ENCODE results near the gene PODXL2. TPM values are rescaled to one million over a fixed set of nuclear protein-coding genes. Genes with fewer than 3 reads are reported as not detected.

The PODXL2 gene
- total RNA-seq, 1 donor from 2014 or later, result 10.3 TPM

DNA sequence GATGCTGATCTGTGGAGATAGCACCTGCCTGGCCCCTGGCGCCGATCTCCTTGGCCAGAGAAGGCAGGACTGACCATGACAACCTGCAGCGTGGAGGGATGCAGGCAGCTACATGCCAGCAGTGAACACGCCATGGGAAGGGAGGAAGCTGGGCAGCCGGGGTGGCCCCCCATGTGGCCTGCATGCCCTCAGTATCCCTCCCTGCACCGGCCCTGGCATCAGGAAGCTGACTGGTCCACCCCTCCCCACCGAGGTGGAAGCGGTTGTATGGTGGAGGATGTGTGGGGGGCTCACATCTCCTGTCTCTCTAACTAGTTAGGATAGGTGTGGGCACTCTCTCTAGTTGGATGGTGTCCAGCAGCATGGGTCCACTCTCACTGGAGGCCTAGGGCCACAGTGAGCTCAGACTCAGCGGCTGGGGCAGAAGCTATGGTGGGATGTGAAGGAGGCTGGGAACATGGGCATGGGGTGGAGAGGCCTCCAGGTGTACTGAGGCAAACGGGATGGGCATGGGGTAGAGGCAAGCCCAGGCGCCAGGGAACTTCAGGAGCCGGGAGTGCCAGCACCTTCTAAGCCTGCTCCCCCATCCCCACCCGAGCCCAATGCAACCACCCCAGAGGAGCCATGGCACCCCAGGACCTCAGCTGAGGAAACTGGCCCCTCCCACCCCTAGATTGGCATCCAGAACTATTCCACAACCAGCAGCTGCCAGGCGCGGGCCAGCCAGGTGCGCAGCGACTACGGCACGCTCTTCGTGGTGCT is 42.0 kb downstream of the PODXL2 start:
- H3K27me3 Mint-ChIP-seq (ENCODE audit: insufficient read depth), result peaks cover 1% of the 10 kb centered on the region
- intact Hi-C loops (cut with micrococcal nuclease), result loop anchor here (5.0 to 10.0 kb wide), 3 partner anchors 454 to 1756 kb away; partner anchors contain the start of genes PLXNA1 and RUVBL1
- peak overlapping the region; percentile 81 for H3K27ac Mint-ChIP-seq
- peaks cover 14% of the 10 kb centered on the region for H3K4me1 Mint-ChIP-seq (ENCODE audit: low read depth)
- no peaks in the 10 kb centered on the region for H3K36me3 Mint-ChIP-seq (ENCODE audit: low read depth)
- DNase-seq (ENCODE audit: low spot score), result no peak
- no peaks in the 10 kb centered on the region for H3K9me3 Mint-ChIP-seq
- H3K4me3 Mint-ChIP-seq, result peak overlapping the region; percentile 92

- DNase-seq (ENCODE audit: low spot score), result peak; percentile 17
- peaks cover 1% of the 10 kb centered on the region for H3K27me3 Mint-ChIP-seq (ENCODE audit: insufficient read depth)
- peak overlapping the region; percentile 92 for H3K4me3 Mint-ChIP-seq
- no peaks in the 10 kb centered on the region for H3K9me3 Mint-ChIP-seq
- H3K36me3 Mint-ChIP-seq (ENCODE audit: low read depth), result peaks cover 2% of the 10 kb centered on the region
- H3K27ac Mint-ChIP-seq, result peak overlapping the region; percentile 97
- intact Hi-C loops (cut with micrococcal nuclease), result loop anchor here (1.0 to 10.0 kb wide), 10 partner anchors 26 to 1757 kb away; partner anchors contain the start of genes EEFSEC, MCM2, PLXNA1 and PODXL2
- H3K4me1 Mint-ChIP-seq (ENCODE audit: low read depth), result peaks cover 14% of the 10 kb centered on the region
Observed at GRCh38 chr3:127671523-127672428, 42.8 kb downstream of the PODXL2 start.

- H3K27ac Mint-ChIP-seq, result peak within 1 kb of the TSS; percentile 97
- DNase-seq (ENCODE audit: low spot score), result peak; percentile 82
- H3K27me3 Mint-ChIP-seq (ENCODE audit: insufficient read depth), result no peaks in the 10 kb centered on the region
- H3K36me3 Mint-ChIP-seq (ENCODE audit: low read depth), result peaks cover 2% of the 10 kb centered on the region
- H3K4me1 Mint-ChIP-seq (ENCODE audit: low read depth), result peaks cover 14% of the 10 kb centered on the region
- H3K9me3 Mint-ChIP-seq, result no peaks in the 10 kb centered on the region
- intact Hi-C loops (cut with micrococcal nuclease), result loop anchor here (1.0 to 10.0 kb wide), 10 partner anchors 25 to 1758 kb away; partner anchors contain the start of genes EEFSEC, MCM2, PLXNA1 and PODXL2
- peak within 1 kb of the TSS; percentile 92 for H3K4me3 Mint-ChIP-seq
Observed at GRCh38 chr3:127672429-127673190, 43.6 kb downstream of the PODXL2 start, which contains the start of gene ABTB1. Gene ABTB1 (plus strand): TSS chr3:127672952. CDS start chr3:127673026, 74 bp downstream.

GRCh38 chr3:127673191-127674100 is 44.5 kb downstream of the PODXL2 start:
- intact Hi-C loops (cut with micrococcal nuclease), result loop anchor here (2.0 to 10.0 kb wide), 6 partner anchors 37 to 1759 kb away; partner anchors contain the start of genes EEFSEC, PLXNA1, PODXL2 and RUVBL1
- H3K27ac Mint-ChIP-seq, result peak overlapping the region; percentile 76
- DNase-seq (ENCODE audit: low spot score), result peak; percentile 55
- no peaks in the 10 kb centered on the region for H3K9me3 Mint-ChIP-seq
- peaks cover 14% of the 10 kb centered on the region for H3K4me1 Mint-ChIP-seq (ENCODE audit: low read depth)
- H3K4me3 Mint-ChIP-seq, result peak overlapping the region; percentile 88
- no peaks in the 10 kb centered on the region for H3K27me3 Mint-ChIP-seq (ENCODE audit: insufficient read depth)
- H3K36me3 Mint-ChIP-seq (ENCODE audit: low read depth), result peaks cover 2% of the 10 kb centered on the region

DNA sequence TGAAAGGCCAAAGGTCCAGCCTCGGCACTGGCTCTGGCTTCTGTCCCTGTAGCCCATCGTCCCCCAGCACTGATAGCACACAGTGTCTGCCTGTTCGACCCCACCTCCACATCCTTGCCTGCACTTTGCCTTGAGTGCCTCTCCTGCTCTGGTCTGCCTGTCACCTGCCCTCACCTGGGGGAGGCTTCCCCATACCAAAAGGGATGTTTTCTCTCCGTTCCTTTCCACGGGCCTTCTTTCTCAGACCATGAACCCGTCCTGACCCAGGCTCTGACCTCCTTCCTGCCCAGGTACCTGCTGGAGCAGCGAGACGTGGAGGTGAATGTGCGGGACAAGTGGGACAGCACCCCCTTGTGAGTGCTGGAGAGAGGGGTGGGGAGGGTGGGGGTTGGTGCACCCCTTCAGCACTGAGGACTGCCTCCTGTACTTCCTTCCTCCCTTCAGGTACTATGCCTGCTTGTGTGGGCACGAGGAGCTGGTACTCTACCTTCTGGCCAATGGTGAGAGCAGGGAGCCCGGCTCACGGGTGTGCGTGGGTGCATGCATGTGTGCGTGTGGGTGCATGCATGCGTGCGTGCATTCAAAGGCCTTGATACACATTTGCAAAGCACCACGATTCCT is 45.2 kb downstream of the PODXL2 start:
- H3K4me3 Mint-ChIP-seq, result peak overlapping the region; percentile 88
- H3K27me3 Mint-ChIP-seq (ENCODE audit: insufficient read depth), result no peaks in the 10 kb centered on the region
- H3K9me3 Mint-ChIP-seq, result no peaks in the 10 kb centered on the region
- H3K36me3 Mint-ChIP-seq (ENCODE audit: low read depth), result peaks cover 2% of the 10 kb centered on the region
- intact Hi-C loops (cut with micrococcal nuclease), result loop anchor here (5.0 to 10.0 kb wide), 3 partner anchors 451 to 1759 kb away; partner anchors contain the start of genes PLXNA1 and RUVBL1
- H3K27ac Mint-ChIP-seq, result peak overlapping the region; percentile 76
- no peak for DNase-seq (ENCODE audit: low spot score)
- peaks cover 14% of the 10 kb centered on the region for H3K4me1 Mint-ChIP-seq (ENCODE audit: low read depth)

DNA sequence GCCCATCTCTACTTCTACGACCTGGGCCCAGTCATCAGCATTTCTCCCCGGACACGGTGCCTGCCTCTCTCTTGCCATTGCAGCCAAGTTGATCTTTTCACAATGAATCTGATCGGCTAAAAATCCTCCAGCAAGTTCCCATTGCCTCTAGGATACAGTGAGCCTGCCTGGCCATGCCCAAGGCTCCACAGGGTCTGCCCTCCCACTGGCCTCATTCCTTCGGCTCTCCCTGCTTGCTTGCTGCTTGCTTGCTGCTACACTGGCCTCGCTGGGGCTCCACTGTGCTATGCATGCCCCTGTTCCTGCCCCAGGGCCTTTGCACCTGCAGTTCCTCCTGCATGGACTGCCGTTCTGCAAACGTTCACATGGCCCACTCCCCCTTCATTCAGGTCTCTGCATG is 45.8 kb downstream of the PODXL2 start:
- Mint-ChIP-seq H3K27me3 (ENCODE audit: insufficient read depth) (no peaks in the 10 kb centered on the region), H3K4me1 (ENCODE audit: low read depth) (peaks cover 14% of the 10 kb centered on the region), H3K4me3 (peak overlapping the region; percentile 69), H3K9me3 (no peaks in the 10 kb centered on the region), H3K36me3 (ENCODE audit: low read depth) (peaks cover 2% of the 10 kb centered on the region), H3K27ac (peak overlapping the region; percentile 13)
- no peak for DNase-seq (ENCODE audit: low spot score)
- intact Hi-C loops (cut with micrococcal nuclease), result loop anchor here (5.0 to 10.0 kb wide), 3 partner anchors 450 to 1760 kb away; partner anchors contain the start of genes PLXNA1 and RUVBL1

- DNase-seq (ENCODE audit: low spot score), result no peak
- peaks cover 14% of the 10 kb centered on the region for H3K4me1 Mint-ChIP-seq (ENCODE audit: low read depth)
- H3K27ac Mint-ChIP-seq, result no peak overlapping the region
- H3K27me3 Mint-ChIP-seq (ENCODE audit: insufficient read depth), result no peaks in the 10 kb centered on the region
- H3K4me3 Mint-ChIP-seq, result peak overlapping the region; percentile 1
- no peaks in the 10 kb centered on the region for H3K9me3 Mint-ChIP-seq
- peaks cover 2% of the 10 kb centered on the region for H3K36me3 Mint-ChIP-seq (ENCODE audit: low read depth)
- intact Hi-C loops (cut with micrococcal nuclease), result loop anchor here (10.0 kb wide), 2 partner anchors 449 to 1761 kb away; partner anchors contain the start of gene RUVBL1
Observed at GRCh38 chr3:127675651-127676391, 46.8 kb downstream of the PODXL2 start.

DNA sequence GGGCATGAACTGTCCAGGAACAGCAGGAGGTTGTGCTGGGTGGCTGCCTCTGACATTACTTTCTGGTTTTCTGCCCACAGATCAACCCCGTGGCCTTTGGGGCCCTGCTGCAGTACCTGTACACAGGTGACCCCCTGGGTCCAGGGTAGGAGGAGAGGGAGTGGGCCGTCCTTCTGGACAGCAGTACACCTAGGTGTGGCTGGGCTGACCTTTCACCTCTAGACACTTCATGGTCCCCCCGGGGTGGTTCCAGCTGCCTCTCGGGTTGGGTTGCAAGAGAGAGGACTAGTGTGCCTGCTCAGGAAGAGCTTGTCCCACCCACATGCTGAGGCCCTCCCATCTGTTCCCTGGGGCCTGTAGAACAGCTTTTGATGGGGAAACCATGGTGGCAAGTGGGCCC is 47.5 kb downstream of the PODXL2 start:
- H3K4me3 Mint-ChIP-seq, result no peak overlapping the region
- intact Hi-C loops (cut with micrococcal nuclease), result loop anchor here (10.0 kb wide), 2 partner anchors 448 to 1762 kb away; partner anchors contain the start of gene RUVBL1
- no peaks in the 10 kb centered on the region for H3K27me3 Mint-ChIP-seq (ENCODE audit: insufficient read depth)
- no peak overlapping the region for H3K27ac Mint-ChIP-seq
- no peaks in the 10 kb centered on the region for H3K9me3 Mint-ChIP-seq
- H3K4me1 Mint-ChIP-seq (ENCODE audit: low read depth), result peaks cover 14% of the 10 kb centered on the region
- peaks cover 2% of the 10 kb centered on the region for H3K36me3 Mint-ChIP-seq (ENCODE audit: low read depth)
- DNase-seq (ENCODE audit: low spot score), result no peak

DNA sequence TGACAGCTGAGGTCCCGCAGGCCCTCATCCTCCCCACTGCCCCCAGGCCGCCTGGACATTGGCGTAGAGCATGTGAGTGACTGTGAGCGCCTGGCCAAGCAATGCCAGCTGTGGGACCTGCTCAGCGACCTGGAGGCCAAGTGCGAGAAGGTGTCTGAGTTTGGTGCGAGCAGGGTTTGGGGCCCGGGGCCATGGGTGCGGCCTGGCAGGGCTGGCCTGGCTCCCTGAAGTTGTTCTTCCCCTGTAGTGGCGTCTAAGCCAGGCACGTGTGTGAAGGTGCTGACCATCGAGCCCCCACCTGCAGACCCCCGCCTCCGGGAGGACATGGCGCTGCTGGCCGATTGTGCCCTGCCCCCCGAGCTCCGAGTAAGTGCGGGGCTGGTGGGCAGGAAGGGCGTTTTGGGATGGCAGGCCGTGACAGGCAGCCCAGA is 48.0 kb downstream of the PODXL2 start:
- peaks cover 11% of the 10 kb centered on the region for H3K4me1 Mint-ChIP-seq (ENCODE audit: low read depth)
- no peak for DNase-seq (ENCODE audit: low spot score)
- no peak overlapping the region for H3K4me3 Mint-ChIP-seq
- H3K27me3 Mint-ChIP-seq (ENCODE audit: insufficient read depth), result no peaks in the 10 kb centered on the region
- peaks cover 2% of the 10 kb centered on the region for H3K36me3 Mint-ChIP-seq (ENCODE audit: low read depth)
- intact Hi-C loops (cut with micrococcal nuclease), result loop anchor here (10.0 kb wide), 2 partner anchors 448 to 1762 kb away; partner anchors contain the start of gene RUVBL1
- no peak overlapping the region for H3K27ac Mint-ChIP-seq
- no peaks in the 10 kb centered on the region for H3K9me3 Mint-ChIP-seq

DNA sequence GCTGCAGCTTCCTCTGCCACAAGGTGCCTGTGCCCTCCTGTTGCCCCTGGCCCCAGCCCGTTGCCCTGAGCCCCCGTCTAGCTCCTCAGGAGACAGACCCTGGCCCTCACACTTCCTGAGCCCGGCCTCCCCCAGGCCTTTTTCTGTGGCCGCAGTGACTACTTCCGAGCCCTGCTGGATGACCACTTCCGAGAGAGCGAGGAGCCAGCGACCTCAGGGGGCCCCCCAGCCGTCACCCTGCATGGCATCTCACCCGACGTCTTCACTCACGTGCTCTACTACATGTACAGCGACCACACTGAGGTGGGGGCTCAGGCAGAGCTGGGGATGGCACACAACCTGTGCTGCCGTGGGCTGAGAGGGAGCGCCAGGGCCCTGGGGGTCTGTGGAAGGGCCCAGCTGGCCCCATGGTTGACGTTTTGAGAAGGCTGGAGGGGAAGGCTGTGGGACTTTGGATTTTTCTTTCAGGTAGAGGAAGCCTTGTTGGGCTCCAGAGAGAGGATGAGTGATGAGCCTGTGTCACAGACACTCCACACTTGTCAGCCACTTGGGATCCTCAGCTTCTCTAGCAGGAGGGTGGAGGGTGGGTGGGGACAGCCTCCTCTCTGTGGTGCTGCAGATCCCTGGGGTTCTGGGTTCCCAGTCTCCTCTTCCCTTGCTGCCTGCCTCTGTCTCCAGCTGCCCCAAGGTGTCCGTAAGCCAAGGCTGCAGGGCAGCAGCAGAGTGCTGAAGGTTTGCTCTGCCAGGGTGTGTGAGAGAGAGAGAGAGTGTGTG is 48.7 kb downstream of the PODXL2 start:
- H3K27me3 Mint-ChIP-seq (ENCODE audit: insufficient read depth), result no peaks in the 10 kb centered on the region
- no peak overlapping the region for H3K4me3 Mint-ChIP-seq
- intact Hi-C loops (cut with micrococcal nuclease), result loop anchor here (10.0 kb wide), 2 partner anchors 447 to 1763 kb away; partner anchors contain the start of gene RUVBL1
- H3K27ac Mint-ChIP-seq, result no peak overlapping the region
- no peak for DNase-seq (ENCODE audit: low spot score)
- H3K4me1 Mint-ChIP-seq (ENCODE audit: low read depth), result peaks cover 9% of the 10 kb centered on the region
- H3K9me3 Mint-ChIP-seq, result no peaks in the 10 kb centered on the region
- peaks cover 2% of the 10 kb centered on the region for H3K36me3 Mint-ChIP-seq (ENCODE audit: low read depth)
